HG03025 (cell line): ENCODE measurements around the gene ATXN7L2.
"Not testable (repeated sequence)": the region's sequence is repeated elsewhere in the genome, so short reads cannot be mapped to it uniquely, and the experiment has no call there.

Experiments used
- ATAC-seq: cut with Tn5 transposase; IDR thresholded peaks from one replicate; pipeline ENCODE4 v1.9.1; 2021; ENCODE audit warnings: mild to moderate bottlenecking, moderate library complexity; ENCODE audit not compliant: unreplicated experiment, low FRiP score

Gene ATXN7L2

GRCh38 chr1:109483672-109484518 is at the start of gene ATXN7L2:
ATXN7L2 (plus strand) TSS chr1:109483905; CDS start chr1:109483954, 49 bp downstream.
- ATAC-seq = peak; percentile 76

- no peak for ATAC-seq
Measured at GRCh38 chr1:109434484-109434883, 49.2 kb upstream of the ATXN7L2 start.

DNA sequence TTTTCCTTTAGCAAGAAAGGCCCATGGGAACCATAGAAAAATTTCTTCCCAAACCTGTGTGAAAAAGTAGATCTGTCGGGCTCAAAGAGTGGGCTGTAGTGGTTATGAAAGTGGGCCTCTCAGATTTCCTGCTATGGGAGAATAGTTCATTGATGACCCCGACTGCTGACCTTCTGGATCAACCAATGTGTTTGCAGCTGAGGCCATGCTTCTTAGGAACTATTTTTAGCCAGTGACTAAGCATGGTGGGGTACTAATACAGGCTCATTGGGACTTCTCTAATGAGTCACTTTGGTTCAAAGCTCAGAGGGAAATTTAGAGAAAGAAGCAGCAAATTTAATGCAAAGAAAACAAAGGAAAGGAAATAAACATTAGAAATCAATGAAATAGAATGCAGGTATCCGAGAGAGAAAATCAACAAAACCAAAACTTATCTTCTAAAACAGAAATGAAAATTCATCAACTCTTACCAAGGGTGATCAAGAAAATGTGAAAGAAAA is 44.9 kb upstream of the ATXN7L2 start:
- ATAC-seq = no peak

GRCh38 chr1:109441069-109441468 is 42.6 kb upstream of the ATXN7L2 start:
- ATAC-seq = no peak

DNA sequence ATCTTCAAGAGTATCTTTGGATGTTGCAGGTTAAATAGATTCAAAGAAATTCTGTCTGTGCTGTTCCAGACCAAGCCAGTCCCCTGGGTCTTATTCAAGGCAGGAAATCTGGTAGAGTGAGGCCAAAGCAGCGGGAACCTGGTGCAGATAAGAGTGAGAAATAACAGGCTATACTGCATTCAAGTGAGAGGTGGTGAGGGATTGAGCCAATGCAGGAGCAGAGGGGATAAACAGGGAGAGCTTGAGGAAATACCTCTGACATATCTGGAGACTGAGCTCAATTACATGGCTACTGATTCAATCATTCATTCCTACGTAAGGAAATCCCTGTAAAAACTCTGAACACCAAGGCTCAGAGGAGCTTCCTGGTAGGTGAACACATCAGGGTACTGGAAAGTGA is 40.2 kb upstream of the ATXN7L2 start:
- no peak for ATAC-seq

DNA sequence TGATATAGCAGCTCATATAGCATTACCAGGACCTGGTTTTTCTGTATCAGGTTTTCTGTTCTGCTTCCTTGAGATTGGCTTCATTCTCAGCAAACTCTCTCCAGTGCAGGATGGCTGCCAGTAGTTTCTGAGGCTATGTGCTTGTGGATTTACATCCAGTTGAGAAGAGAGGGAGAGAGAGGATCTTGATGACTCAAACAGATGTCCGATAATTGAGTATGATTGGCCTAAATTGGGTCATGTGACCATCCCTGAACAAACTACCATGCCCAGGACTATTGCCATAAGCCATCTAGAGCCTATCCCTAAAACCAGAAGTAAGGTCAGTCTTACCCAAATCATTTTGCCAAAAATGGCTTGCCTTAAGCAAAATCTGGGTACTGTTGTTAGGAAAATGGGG is 39.4 kb upstream of the ATXN7L2 start:
- no peak for ATAC-seq

DNA sequence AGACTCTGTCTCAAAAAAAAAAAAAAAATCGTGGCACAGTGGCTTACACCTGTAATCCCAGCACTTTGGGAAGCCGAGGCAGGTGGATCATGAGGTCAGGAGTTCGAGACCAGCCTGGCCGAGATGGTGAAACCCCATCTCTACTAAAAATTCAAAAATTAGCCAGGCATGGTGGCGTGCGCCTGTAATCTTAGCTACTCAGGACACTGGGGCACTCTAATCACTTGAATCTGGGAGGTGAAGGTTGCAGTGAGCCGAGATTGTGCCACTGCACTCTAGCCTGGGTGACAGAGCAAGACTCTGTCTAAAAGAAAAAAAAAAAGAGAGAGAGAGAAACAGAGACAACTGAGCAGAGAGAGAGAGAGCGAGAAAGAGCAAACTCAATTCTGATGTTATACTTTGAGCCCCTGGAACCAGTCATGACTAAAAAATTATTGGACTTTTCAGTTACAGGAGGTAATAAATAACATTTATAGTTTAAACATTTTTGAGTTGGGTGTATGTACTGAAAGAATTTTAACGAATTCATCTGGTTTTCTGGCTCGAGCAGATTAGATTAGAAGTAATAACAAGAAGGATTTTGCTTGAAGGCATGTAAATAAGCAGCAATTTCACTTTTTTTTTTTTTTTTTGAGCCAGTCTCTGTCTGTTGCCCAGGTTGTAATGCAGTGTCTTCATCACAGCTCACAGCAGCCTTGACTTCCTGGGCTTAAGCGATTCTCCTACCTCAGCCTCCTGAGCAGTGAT is 37.6 kb upstream of the ATXN7L2 start:
- not testable (repeated sequence) for ATAC-seq

DNA sequence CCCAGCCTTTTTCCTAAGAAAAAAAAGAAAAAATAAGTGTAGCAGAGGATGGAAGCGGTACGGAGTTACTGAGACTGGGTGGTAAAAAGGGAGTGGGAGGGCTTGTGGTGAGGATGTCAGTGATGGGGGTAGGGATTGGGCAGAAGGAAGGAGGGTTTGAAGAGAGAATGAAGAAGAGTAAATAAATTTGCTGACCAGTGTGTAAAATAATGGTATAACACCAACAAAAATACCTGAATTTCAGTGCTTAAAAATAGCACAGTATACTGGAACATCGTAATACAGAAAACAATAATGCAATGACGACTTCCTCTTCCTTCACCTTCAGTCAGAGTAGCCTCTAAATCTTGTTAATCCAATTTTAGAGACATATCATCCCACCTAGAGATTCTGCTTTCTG is 36.2 kb upstream of the ATXN7L2 start:
- no peak for ATAC-seq

DNA sequence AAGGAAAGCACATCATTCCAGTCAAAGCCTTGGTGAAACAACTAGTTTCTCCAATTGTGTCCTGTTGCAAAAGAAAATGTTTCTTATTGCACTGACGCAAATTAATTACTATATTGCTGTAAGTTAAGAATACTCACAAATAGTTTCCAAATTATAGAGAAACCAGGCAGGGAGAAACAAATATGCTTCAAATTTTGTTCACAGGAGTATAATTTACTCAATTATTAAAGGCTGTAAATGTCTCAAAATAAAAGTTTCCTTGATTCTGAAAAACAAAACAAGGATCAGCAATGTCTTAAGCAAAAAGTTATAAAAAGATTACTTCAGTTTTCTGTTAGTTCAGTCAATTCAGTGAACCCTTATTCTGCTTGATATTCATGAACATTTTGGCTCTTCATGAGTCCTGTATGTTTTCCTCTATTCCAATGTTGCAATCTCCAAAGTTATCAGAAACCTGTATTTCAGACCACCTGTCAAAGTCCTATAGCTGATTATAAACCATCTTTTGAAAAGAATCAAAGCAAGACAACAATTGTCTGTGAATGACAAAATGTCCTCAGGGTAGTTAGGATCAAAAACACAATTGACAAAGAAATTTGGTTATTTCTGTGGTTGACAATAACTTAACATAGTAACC is 29.1 kb upstream of the ATXN7L2 start:
- ATAC-seq = no peak

DNA sequence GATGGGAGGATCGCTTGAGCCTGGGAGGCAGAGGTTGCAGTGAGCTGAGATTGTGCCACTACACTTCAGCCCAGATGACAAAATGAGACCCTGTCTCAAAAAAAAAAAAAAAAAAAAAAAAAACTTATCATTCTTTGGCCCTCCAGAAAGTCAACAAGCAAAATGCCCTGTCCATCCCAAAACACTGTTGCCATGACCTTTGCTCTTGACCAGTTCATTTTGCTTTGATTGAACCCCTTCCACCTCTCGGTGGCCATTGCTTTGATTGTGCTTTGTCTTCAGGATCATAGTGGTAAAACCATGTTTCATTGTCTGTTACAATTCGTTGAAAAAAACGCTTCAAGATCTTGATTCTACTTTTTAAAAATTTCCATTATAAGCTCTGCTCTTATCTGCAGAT is 25.9 kb upstream of the ATXN7L2 start:
- ATAC-seq = no peak

GRCh38 chr1:109466125-109466451 is 17.6 kb upstream of the ATXN7L2 start:
- ATAC-seq = no peak

GRCh38 chr1:109466452-109467300 is 17.0 kb upstream of the ATXN7L2 start, which contains the start of gene SYPL2:
SYPL2 (plus strand) TSS chr1:109466546; CDS start chr1:109466844, 298 bp downstream.
- ATAC-seq = no peak

DNA sequence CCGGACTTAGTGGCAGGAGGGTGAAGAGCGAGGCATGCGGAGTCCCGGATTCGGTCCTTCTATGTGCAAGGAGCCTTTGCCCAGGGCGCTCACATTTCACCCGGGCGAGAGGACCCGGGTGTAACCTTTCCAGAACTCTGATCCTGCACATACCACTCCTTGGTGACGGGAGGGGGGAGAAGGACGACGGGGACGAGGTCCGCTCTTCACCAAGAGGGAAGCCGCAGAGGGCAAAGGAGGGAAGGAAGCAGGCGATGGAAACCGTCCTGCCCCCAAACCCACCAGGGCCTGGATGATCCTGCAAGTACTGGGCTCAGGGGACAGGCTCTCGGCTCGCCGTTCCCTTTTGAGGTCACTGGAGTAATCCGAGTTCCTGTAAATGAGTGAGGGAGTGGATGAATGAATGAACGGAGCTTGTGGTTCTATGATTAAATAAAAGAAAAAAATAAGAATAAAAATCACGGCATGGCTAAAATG is 16.4 kb upstream of the ATXN7L2 start:
- no peak for ATAC-seq

GRCh38 chr1:109468061-109468460 is 15.6 kb upstream of the ATXN7L2 start:
- no peak for ATAC-seq

DNA sequence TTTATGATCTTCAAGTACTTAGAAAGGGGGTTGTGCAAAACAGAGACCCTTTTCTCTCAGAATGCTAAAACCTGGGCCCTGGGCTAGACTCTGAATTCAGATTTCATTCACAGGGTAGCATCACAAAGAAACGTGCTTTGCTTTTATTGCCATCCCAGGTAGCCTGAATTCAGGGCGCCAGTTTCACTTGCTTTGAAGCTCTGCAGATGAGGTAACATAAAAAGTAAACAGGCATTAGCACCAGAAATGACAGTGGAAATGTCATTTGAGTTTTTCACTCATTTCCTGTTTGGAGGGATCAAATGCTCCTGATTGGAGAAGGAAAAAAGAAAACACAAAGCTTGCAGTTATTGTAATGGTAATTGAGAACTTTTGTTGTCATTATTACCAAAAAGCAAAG is 14.8 kb upstream of the ATXN7L2 start:
- ATAC-seq = no peak

DNA sequence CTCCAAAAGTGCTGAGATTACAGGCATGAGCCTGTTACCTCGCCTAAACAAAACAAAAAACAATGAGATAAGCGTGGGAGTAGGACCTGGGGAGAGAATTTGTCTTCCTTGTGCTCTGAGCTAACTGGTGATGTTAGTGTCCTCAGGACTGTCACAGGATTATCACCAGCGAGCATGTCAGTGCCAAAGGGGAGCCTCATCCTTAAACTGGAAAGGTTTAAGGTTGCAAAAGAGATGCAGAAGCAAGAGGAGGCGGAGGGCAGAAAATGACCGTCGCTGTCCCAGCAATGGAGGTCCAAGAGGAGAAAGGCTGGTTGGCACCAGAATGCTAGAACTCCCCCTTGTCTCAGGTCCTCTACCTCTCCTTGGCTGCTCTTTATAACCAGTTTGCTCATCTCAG is 13.5 kb upstream of the ATXN7L2 start:
- no peak for ATAC-seq

GRCh38 chr1:109472779-109473178 is 10.9 kb upstream of the ATXN7L2 start:
- no peak for ATAC-seq

DNA sequence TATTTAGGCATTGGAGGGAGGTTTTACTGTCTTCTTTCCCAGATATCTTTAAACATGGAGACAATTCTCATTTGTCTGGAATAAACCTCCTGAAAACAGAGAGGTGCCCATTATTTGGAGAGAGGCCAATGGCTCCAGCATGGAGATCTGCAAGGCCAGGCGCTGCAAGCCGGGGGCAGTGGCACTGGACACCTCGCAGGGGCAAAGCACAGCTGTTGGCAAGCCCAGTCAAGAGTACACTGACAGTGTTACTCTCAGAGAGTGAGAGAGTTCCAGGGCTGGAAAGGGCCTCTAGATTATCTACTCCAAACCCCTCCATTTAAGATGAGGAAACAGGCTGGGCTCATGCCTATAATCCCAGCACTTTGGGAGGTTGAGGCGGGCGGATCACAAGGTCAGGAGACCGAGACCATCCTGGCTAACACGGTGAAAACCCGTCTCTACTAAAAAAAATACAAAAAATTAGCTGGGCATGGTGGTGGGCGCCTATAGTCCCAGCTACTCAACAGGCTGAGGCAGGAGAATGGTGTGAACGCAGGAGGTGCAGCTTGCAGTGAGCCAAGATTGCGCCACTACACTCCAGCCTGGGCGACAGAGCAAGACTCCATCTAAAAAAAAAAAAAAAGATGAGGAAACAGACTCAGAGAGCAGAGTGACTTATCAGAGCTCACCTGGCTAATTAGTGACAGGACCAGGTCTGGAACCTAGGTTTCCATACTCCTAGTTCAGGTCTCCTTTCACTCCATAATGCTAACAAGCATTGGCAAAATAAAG is 10.2 kb upstream of the ATXN7L2 start:
- ATAC-seq = not testable (repeated sequence)

- no peak for ATAC-seq
Measured at GRCh38 chr1:109474697-109475096, 9.0 kb upstream of the ATXN7L2 start.
